ENCODE data around the gene CASKIN1. TPM values are rescaled to one million over a fixed set of nuclear protein-coding genes. Genes with fewer than 3 reads are reported as not detected.
A peak's percentile ranks its signal among the peaks of the same experiment; 100 is the strongest.
"Not testable (repeated sequence)": the region's sequence is repeated elsewhere in the genome, so short reads cannot be mapped to it uniquely, and the experiment has no call there.

CASKIN1 gene
- total and polyA plus RNA-seq, 2 experiments from 2014 or later: 1.0 to 6.2 TPM

GRCh38 chr16:2129890-2130447 is 66.4 kb downstream of the CASKIN1 start:
- H3K27me3 Mint-ChIP-seq (ENCODE audit: insufficient read depth, low read depth, poor library complexity); H3K4me1 ChIP-seq (ENCODE audit: insufficient read depth); DNase-seq (ENCODE audit: low spot score); H3K4me3 Mint-ChIP-seq; H3K36me3 Mint-ChIP-seq (ENCODE audit: low read depth); H2AFZ ChIP-seq; H3K36me3 ChIP-seq (ENCODE audit: insufficient read depth); ATAC-seq; H4K20me1 ChIP-seq (replicated peaks; ENCODE audit: insufficient read depth); H3K9me3 Mint-ChIP-seq; H3K9me2 ChIP-seq (ENCODE audit: insufficient read depth); H3K27me3 ChIP-seq (ENCODE audit: insufficient read depth); H3F3A ChIP-seq (replicated peaks; ENCODE audit: low read depth); H3K4me2 ChIP-seq; H3K27ac ChIP-seq (ENCODE audit: low read depth); H3K27ac Mint-ChIP-seq; H3K4me3 ChIP-seq: not testable (repeated sequence)
- peaks cover 20% of the 10 kb centered on the region for H3K79me2 ChIP-seq (replicated peaks; ENCODE audit: insufficient read depth)
- H3K4me1 Mint-ChIP-seq: peaks cover 22% of the 10 kb centered on the region

DNA sequence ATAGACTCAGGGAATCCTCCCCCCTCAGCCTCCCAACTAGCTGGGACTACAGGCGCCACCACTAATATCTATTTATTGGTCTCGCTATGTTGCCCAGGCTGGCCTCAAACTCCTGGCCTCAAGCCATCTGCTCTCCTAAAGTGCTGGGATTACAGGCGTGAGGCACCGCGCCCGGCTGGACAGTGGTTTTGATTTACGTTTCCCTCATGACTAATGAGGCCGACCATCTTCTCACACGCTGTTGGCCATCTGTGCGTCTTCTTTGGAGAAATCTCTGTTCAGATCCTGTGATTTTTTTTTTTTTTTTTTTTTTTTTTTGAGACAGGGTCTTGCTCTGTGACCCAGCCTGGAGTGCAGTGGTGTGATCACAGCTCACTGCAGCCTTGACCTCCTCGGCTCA is 67.2 kb downstream of the CASKIN1 start:
- H4K20me1 ChIP-seq (replicated peaks; ENCODE audit: insufficient read depth); DNase-seq (ENCODE audit: low spot score); H3F3A ChIP-seq (replicated peaks; ENCODE audit: low read depth); H3K27me3 ChIP-seq (ENCODE audit: insufficient read depth); H3K9me2 ChIP-seq (ENCODE audit: insufficient read depth); H3K27me3 Mint-ChIP-seq (ENCODE audit: insufficient read depth, low read depth, poor library complexity); H3K36me3 ChIP-seq (ENCODE audit: insufficient read depth); H2AFZ ChIP-seq; H3K4me2 ChIP-seq; H3K36me3 Mint-ChIP-seq (ENCODE audit: low read depth); H3K9me3 Mint-ChIP-seq; H3K4me1 ChIP-seq (ENCODE audit: insufficient read depth); H3K27ac Mint-ChIP-seq; H3K4me3 ChIP-seq; H3K27ac ChIP-seq (ENCODE audit: low read depth); ATAC-seq; H3K4me3 Mint-ChIP-seq: not testable (repeated sequence)
- peaks cover 24% of the 10 kb centered on the region for H3K4me1 Mint-ChIP-seq
- H3K79me2 ChIP-seq (replicated peaks; ENCODE audit: insufficient read depth): peaks cover 20% of the 10 kb centered on the region

DNA sequence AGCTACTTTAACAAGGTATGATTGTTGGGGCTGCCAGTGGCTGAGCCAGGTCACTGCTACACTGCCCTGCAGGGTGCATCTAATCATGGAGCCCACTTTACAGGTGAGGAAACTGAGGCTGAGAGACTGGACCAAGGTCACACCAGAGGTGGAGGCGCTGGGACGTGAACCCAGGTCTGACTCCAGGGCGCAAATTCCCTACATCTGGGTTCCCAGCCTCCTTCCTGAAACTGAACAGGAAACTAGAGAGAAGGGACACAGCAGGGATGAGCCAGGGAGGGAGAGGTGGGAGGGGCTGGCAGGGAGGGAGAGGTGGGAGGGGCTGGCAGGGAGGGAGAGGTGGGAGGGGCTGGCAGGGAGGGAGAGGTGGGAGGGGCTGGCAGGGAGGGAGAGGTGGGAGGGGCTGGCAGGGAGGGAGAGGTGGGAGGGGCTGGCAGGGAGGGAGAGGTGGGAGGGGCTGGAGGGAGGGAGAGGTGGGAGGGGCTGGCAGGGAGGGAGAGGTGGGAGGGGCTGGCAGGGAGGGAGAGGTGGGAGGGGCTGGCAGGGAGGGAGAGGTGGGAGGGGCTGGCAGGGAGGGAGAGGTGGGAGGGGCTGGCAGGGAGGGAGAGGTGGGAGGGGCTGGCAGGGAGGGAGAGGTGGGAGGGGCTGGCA is 68.7 kb downstream of the CASKIN1 start:
- ATAC-seq: peak; percentile 8
- not testable (repeated sequence) for H3K27me3 Mint-ChIP-seq (ENCODE audit: insufficient read depth, low read depth, poor library complexity); H3K4me3 ChIP-seq; H3K9me2 ChIP-seq (ENCODE audit: insufficient read depth); H3K4me3 Mint-ChIP-seq; H3F3A ChIP-seq (replicated peaks; ENCODE audit: low read depth); H4K20me1 ChIP-seq (replicated peaks; ENCODE audit: insufficient read depth); H3K4me1 ChIP-seq (ENCODE audit: insufficient read depth); H3K27ac ChIP-seq (ENCODE audit: low read depth); H3K4me2 ChIP-seq; H3K27me3 ChIP-seq (ENCODE audit: insufficient read depth); H3K9me3 Mint-ChIP-seq; H2AFZ ChIP-seq; H3K36me3 Mint-ChIP-seq (ENCODE audit: low read depth); H3K36me3 ChIP-seq (ENCODE audit: insufficient read depth)
- DNase-seq (ENCODE audit: low spot score): peak; percentile 73
- H3K79me2 ChIP-seq (replicated peaks; ENCODE audit: insufficient read depth): peaks cover 20% of the 10 kb centered on the region
- H3K4me1 Mint-ChIP-seq: peaks cover 24% of the 10 kb centered on the region
- peak overlapping the region; percentile 82; the same call in 1 of the 2 replicates for H3K27ac Mint-ChIP-seq

MicroRNAs within 50 kb of the gene (microRNA counts, 767-probe panel; counts per million panel counts)
- microRNA hsa-miR-3180 (not detected), microRNA hsa-miR-4516 (4,391 counts per million, percentile 13 among the panel's probes with 10 or more counts)

Small RNAs within 50 kb of the gene (microRNA-seq; reads per million reads assigned to microRNA genes)
- not detected for gene MIR3180-5
- gene MIR4516: not detected

Small RNAs within 50 kb of the gene (small RNA-seq; reads per million reads assigned to genes)
- not detected for gene MIR3180-5 (ENCODE audit: low replicate concordance)
- gene MIR4516 (ENCODE audit: low replicate concordance): not detected
- not detected for gene RF00019 (ENCODE audit: low replicate concordance)
- gene SNORD60 (ENCODE audit: low replicate concordance): not detected

Other genes starting within 250 kb of the CASKIN1 start
- 0.31 and 0.59 TPM in 2 replicates for gene RPL3L, start 241.9 kb downstream of the CASKIN1 start, total RNA-seq (2014; rRNA removed; shearing (Covaris generic))
- gene RPL3L, start 241.9 kb downstream of the CASKIN1 start, polyA plus RNA-seq (2016; fragmentation: Nextera tagmentation; extraction: Ambion mirVana): 0.68 and 1.1 TPM in 2 replicates
- gene NDUFB10, start 237.1 kb downstream of the CASKIN1 start, total RNA-seq (2014; rRNA removed; shearing (Covaris generic)): 244 and 280 TPM in 2 replicates
- 495 and 527 TPM in 2 replicates for gene NDUFB10, start 237.1 kb downstream of the CASKIN1 start, polyA plus RNA-seq (2016; fragmentation: Nextera tagmentation; extraction: Ambion mirVana)
- 3,232 and 3,786 TPM in 2 replicates for gene RPS2, start 231.8 kb downstream of the CASKIN1 start, total RNA-seq (2014; rRNA removed; shearing (Covaris generic))
- 3,992 and 4,335 TPM in 2 replicates for gene RPS2, start 231.8 kb downstream of the CASKIN1 start, polyA plus RNA-seq (2016; fragmentation: Nextera tagmentation; extraction: Ambion mirVana)
- gene RNF151, start 229.7 kb downstream of the CASKIN1 start, total RNA-seq (2014; rRNA removed; shearing (Covaris generic)): not detected in 2 replicates
- gene RNF151, start 229.7 kb downstream of the CASKIN1 start, polyA plus RNA-seq (2016; fragmentation: Nextera tagmentation; extraction: Ambion mirVana): not detected in 2 replicates
- gene TBL3, start 224.6 kb downstream of the CASKIN1 start, total RNA-seq (2014; rRNA removed; shearing (Covaris generic)): 122 and 157 TPM in 2 replicates
- gene TBL3, start 224.6 kb downstream of the CASKIN1 start, polyA plus RNA-seq (2016; fragmentation: Nextera tagmentation; extraction: Ambion mirVana): 67.0 and 68.8 TPM in 2 replicates
- 1.2 and 2.0 TPM in 2 replicates for gene NOXO1, start 215.1 kb downstream of the CASKIN1 start, total RNA-seq (2014; rRNA removed; shearing (Covaris generic))
- gene NOXO1, start 215.1 kb downstream of the CASKIN1 start, polyA plus RNA-seq (2016; fragmentation: Nextera tagmentation; extraction: Ambion mirVana): 2.0 and 2.6 TPM in 2 replicates
- gene GFER, start 212.4 kb downstream of the CASKIN1 start, total RNA-seq (2014; rRNA removed; shearing (Covaris generic)): 40.1 and 53.2 TPM in 2 replicates
- gene GFER, start 212.4 kb downstream of the CASKIN1 start, polyA plus RNA-seq (2016; fragmentation: Nextera tagmentation; extraction: Ambion mirVana): 64.5 and 68.5 TPM in 2 replicates
- 72.2 and 77.7 TPM in 2 replicates for gene SYNGR3, start 206.6 kb downstream of the CASKIN1 start, total RNA-seq (2014; rRNA removed; shearing (Covaris generic))
- gene SYNGR3, start 206.6 kb downstream of the CASKIN1 start, polyA plus RNA-seq (2016; fragmentation: Nextera tagmentation; extraction: Ambion mirVana): 44.7 and 45.4 TPM in 2 replicates
- gene ZNF598, start 186.8 kb downstream of the CASKIN1 start, total RNA-seq (2014; rRNA removed; shearing (Covaris generic)): 31.7 and 48.6 TPM in 2 replicates
- 8.5 and 10.2 TPM in 2 replicates for gene ZNF598, start 186.8 kb downstream of the CASKIN1 start, polyA plus RNA-seq (2016; fragmentation: Nextera tagmentation; extraction: Ambion mirVana)
- gene NPW, start 176.8 kb downstream of the CASKIN1 start, total RNA-seq (2014; rRNA removed; shearing (Covaris generic)): 1.9 and 4.5 TPM in 2 replicates
- 37.0 and 37.6 TPM in 2 replicates for gene NPW, start 176.8 kb downstream of the CASKIN1 start, polyA plus RNA-seq (2016; fragmentation: Nextera tagmentation; extraction: Ambion mirVana)
- gene NHERF2, start 169.7 kb downstream of the CASKIN1 start, total RNA-seq (2014; rRNA removed; shearing (Covaris generic)): 15.4 and 16.5 TPM in 2 replicates
- gene NHERF2, start 169.7 kb downstream of the CASKIN1 start, polyA plus RNA-seq (2016; fragmentation: Nextera tagmentation; extraction: Ambion mirVana): 12.0 and 21.0 TPM in 2 replicates
- 84.6 and 97.1 TPM in 2 replicates for gene NTHL1, start 148.8 kb downstream of the CASKIN1 start, total RNA-seq (2014; rRNA removed; shearing (Covaris generic))
- 87.9 and 94.9 TPM in 2 replicates for gene NTHL1, start 148.8 kb downstream of the CASKIN1 start, polyA plus RNA-seq (2016; fragmentation: Nextera tagmentation; extraction: Ambion mirVana)
- gene TSC2, start 148.6 kb downstream of the CASKIN1 start, total RNA-seq (2014; rRNA removed; shearing (Covaris generic)): 81.4 and 93.0 TPM in 2 replicates
- 36.3 and 40.5 TPM in 2 replicates for gene TSC2, start 148.6 kb downstream of the CASKIN1 start, polyA plus RNA-seq (2016; fragmentation: Nextera tagmentation; extraction: Ambion mirVana)
- 75.5 and 107 TPM in 2 replicates for gene PKD1, start 60.7 kb downstream of the CASKIN1 start, total RNA-seq (2014; rRNA removed; shearing (Covaris generic))
- 18.5 and 21.1 TPM in 2 replicates for gene PKD1, start 60.7 kb downstream of the CASKIN1 start, polyA plus RNA-seq (2016; fragmentation: Nextera tagmentation; extraction: Ambion mirVana)
- gene RAB26, start 48.0 kb downstream of the CASKIN1 start, total RNA-seq (2014; rRNA removed; shearing (Covaris generic)): 3.7 and 4.1 TPM in 2 replicates
- 8.7 and 11.6 TPM in 2 replicates for gene RAB26, start 48.0 kb downstream of the CASKIN1 start, polyA plus RNA-seq (2016; fragmentation: Nextera tagmentation; extraction: Ambion mirVana)
- 133 and 143 TPM in 2 replicates for gene TRAF7, start 40.8 kb downstream of the CASKIN1 start, total RNA-seq (2014; rRNA removed; shearing (Covaris generic))
- gene TRAF7, start 40.8 kb downstream of the CASKIN1 start, polyA plus RNA-seq (2016; fragmentation: Nextera tagmentation; extraction: Ambion mirVana): 36.4 and 41.4 TPM in 2 replicates
- gene MLST8, start 8.8 kb upstream of the CASKIN1 start, total RNA-seq (2014; rRNA removed; shearing (Covaris generic)): 98.1 and 138 TPM in 2 replicates
- 55.3 and 58.8 TPM in 2 replicates for gene MLST8, start 8.8 kb upstream of the CASKIN1 start, polyA plus RNA-seq (2016; fragmentation: Nextera tagmentation; extraction: Ambion mirVana)
- 3.8 and 5.3 TPM in 2 replicates for gene BRICD5, start 14.3 kb upstream of the CASKIN1 start, total RNA-seq (2014; rRNA removed; shearing (Covaris generic))
- 4.8 and 6.3 TPM in 2 replicates for gene BRICD5, start 14.3 kb upstream of the CASKIN1 start, polyA plus RNA-seq (2016; fragmentation: Nextera tagmentation; extraction: Ambion mirVana)
- gene PGP, start 18.2 kb upstream of the CASKIN1 start, total RNA-seq (2014; rRNA removed; shearing (Covaris generic)): 59.3 and 80.3 TPM in 2 replicates
- gene PGP, start 18.2 kb upstream of the CASKIN1 start, polyA plus RNA-seq (2016; fragmentation: Nextera tagmentation; extraction: Ambion mirVana): 44.4 and 52.1 TPM in 2 replicates
- 42.0 and 45.5 TPM in 2 replicates for gene E4F1, start 27.0 kb upstream of the CASKIN1 start, total RNA-seq (2014; rRNA removed; shearing (Covaris generic))
- 22.6 and 22.7 TPM in 2 replicates for gene E4F1, start 27.0 kb upstream of the CASKIN1 start, polyA plus RNA-seq (2016; fragmentation: Nextera tagmentation; extraction: Ambion mirVana)
- 0.66 TPM in 1 of 2 replicates, not detected in the other for gene DNASE1L2, start 39.8 kb upstream of the CASKIN1 start, total RNA-seq (2014; rRNA removed; shearing (Covaris generic))
- 0.23 and 0.42 TPM in 2 replicates for gene DNASE1L2, start 39.8 kb upstream of the CASKIN1 start, polyA plus RNA-seq (2016; fragmentation: Nextera tagmentation; extraction: Ambion mirVana)
- gene ECI1, start 55.0 kb upstream of the CASKIN1 start, total RNA-seq (2014; rRNA removed; shearing (Covaris generic)): 117 and 118 TPM in 2 replicates
- 143 and 152 TPM in 2 replicates for gene ECI1, start 55.0 kb upstream of the CASKIN1 start, polyA plus RNA-seq (2016; fragmentation: Nextera tagmentation; extraction: Ambion mirVana)
- gene RNPS1, start 71.5 kb upstream of the CASKIN1 start, total RNA-seq (2014; rRNA removed; shearing (Covaris generic)): 372 and 384 TPM in 2 replicates
- gene RNPS1, start 71.5 kb upstream of the CASKIN1 start, polyA plus RNA-seq (2016; fragmentation: Nextera tagmentation; extraction: Ambion mirVana): 298 and 315 TPM in 2 replicates
- 3.2 and 4.1 TPM in 2 replicates for gene ABCA3, start 144.1 kb upstream of the CASKIN1 start, total RNA-seq (2014; rRNA removed; shearing (Covaris generic))
- 1.8 and 3.0 TPM in 2 replicates for gene ABCA3, start 144.1 kb upstream of the CASKIN1 start, polyA plus RNA-seq (2016; fragmentation: Nextera tagmentation; extraction: Ambion mirVana)
- gene CCNF, start 232.8 kb upstream of the CASKIN1 start, total RNA-seq (2014; rRNA removed; shearing (Covaris generic)): 53.0 and 54.2 TPM in 2 replicates
- gene CCNF, start 232.8 kb upstream of the CASKIN1 start, polyA plus RNA-seq (2016; fragmentation: Nextera tagmentation; extraction: Ambion mirVana): 21.2 and 24.5 TPM in 2 replicates

All from GM23338 (cell line).